GM21515 (cell line): Measurements from ENCODE around the gene NLGN4Y.
"Not testable (repeated sequence)": the region's sequence is repeated elsewhere in the genome, so short reads cannot be mapped to it uniquely, and the experiment has no call there.

Experiments used
- ATAC-seq: cut with Tn5 transposase; IDR thresholded peaks from one replicate; pipeline ENCODE4 v1.9.1; 2021; ENCODE audit not compliant: unreplicated experiment

The NLGN4Y gene

GRCh38 chrY:14834103-14835060 is 310.1 kb downstream of the NLGN4Y start:
- ATAC-seq = peak; percentile 83

DNA sequence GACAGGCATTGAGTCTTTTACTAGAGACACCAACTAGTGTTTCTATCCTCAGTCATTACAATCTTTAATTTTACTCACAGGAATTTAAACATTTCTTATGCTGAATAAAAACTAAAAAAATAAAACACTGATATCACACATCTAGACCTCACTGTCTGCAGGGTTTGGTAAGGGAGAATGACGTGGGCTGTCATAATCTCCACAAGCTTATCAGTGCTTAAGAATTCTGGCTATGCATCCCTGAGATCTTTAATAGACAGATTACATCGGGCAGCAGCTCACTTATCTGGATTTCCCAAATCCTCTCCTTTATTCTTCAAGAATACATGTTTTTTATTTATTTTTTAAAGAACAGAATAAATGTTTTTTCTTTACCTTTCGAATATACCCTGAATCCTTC is 313.1 kb downstream of the NLGN4Y start:
- ATAC-seq = no peak

DNA sequence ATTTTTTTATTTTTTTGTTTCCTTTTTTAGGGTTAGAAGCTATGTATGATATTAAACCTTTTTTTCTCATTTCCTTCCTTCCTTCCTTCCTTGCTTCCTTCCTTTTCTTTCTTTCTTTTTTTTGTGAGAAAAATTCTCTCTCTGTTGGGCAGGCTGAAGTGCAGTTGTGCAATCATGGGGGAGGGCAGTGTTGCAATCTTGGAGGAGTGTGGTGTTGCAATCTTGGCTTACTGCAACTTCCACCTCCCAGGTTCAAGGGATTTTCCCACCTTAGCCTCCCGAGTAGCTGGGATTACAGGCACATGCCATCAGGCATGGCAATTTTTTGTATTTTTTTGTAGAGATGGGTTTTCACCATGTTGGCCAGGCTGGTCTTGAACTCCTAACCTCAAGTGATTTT is 326.4 kb downstream of the NLGN4Y start:
- no peak for ATAC-seq

GRCh38 chrY:14860448-14860847 is 336.1 kb downstream of the NLGN4Y start:
- ATAC-seq = no peak

- ATAC-seq = not testable (repeated sequence)
Observed at GRCh38 chrY:14861033-14861432, 336.7 kb downstream of the NLGN4Y start.

GRCh38 chrY:14871971-14872370 is 347.6 kb downstream of the NLGN4Y start:
- no peak for ATAC-seq
